Measurements from ENCODE around the gene FSTL5.

DNA sequence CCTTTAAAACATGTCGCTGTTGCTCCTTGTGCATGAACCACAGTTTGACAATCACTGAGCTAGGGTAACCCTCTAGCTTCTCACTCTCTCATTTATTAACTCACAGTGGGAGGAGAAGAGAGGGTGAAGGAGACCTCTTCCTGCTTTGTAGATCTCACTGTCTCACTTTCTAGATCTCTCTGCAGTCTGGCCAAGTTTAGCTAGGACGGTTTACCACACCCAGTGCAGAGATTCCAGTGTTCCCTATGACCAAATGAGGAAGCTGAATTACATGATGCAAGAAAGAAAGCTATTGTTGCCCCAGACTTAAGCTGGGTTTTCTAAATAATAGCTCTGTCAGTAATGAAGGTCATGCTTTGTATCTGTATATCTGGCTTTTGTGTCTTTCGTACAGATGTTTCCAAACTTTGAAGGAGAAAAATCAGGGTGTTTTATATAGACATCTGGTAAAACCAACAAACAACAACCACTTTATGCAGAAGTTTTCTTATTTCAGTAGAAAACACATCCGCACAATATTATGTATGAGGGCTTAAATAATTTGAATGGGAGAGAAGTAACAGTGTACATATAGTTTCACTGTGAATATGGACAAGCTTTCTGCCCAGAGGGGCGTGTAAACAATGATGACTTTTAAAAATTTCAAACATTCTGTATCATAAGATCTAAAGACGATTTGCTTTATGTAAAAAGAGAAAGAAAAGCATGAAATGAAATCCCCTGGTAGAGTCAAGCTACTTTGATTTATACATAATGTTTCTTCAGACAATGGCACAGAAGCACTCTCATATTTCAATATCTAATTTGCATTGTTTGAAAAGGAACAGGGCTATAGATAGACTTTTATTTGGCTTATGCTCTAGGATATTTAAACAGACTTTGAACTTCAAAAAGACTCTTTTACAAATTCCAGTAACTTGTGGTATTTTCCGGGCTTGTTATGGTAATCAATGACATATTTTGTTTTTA, 582.3 kb downstream of the FSTL5 start:
- TF ChIP-seq, protein P1, sequence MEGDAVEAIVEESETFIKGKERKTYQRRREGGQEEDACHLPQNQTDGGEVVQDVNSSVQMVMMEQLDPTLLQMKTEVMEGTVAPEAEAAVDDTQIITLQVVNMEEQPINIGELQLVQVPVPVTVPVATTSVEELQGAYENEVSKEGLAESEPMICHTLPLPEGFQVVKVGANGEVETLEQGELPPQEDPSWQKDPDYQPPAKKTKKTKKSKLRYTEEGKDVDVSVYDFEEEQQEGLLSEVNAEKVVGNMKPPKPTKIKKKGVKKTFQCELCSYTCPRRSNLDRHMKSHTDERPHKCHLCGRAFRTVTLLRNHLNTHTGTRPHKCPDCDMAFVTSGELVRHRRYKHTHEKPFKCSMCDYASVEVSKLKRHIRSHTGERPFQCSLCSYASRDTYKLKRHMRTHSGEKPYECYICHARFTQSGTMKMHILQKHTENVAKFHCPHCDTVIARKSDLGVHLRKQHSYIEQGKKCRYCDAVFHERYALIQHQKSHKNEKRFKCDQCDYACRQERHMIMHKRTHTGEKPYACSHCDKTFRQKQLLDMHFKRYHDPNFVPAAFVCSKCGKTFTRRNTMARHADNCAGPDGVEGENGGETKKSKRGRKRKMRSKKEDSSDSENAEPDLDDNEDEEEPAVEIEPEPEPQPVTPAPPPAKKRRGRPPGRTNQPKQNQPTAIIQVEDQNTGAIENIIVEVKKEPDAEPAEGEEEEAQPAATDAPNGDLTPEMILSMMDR (conservative IDR thresholded peaks at IDR 0.05): no peak
- no peak for TF ChIP-seq EZH2 (IDR thresholded peaks at IDR 0.05; ENCODE audit: low read depth)
